PC-3 (cell line): Measurements from ENCODE around the gene KCND3. TPM values are rescaled to one million over a fixed set of nuclear protein-coding genes. Genes with fewer than 3 reads are reported as not detected.

ENCODE experiments used
- ATAC-seq: fragments of 200-7000 bp; cut with Tn5 transposase; 2 replicates; pipeline ENCODE4 v1.9.1; 2020; ENCODE audit warnings: mild to moderate bottlenecking, moderate library complexity
- BruUV-seq: library from RNA; stranded (reverse); fragments of 400-500 nt; replicated peaks from 2 replicates; lab custom pipeline; 2021; lab: Mats Ljungman, UMichigan
- CTCF ChIA-PET: fragments of 300-600 bp; sonication (Branson Sonifier 250); formaldehyde crosslinking; loops from one replicate; lab custom pipeline; 2022; ENCODE audit warnings: antibody characterized with exemption; lab: Charles Lee
- POLR2A ChIA-PET: fragments of 300-600 bp; sonication (Branson Sonifier 250); formaldehyde crosslinking; loops from one replicate; lab custom pipeline; 2022; ENCODE audit warnings: antibody characterized with exemption; ENCODE audit not compliant: unreplicated experiment; lab: Charles Lee
- DNase-seq: peaks from one replicate; pipeline ENCODE4 v3.0.0-alpha.2; 2015
- H2AFZ ChIP-seq: fragments of 300-600 bp; sonication (generic); 2 replicates; pipeline ENCODE4 v1.6.0; 2016; ENCODE audit warnings: antibody characterized with exemption, low read length
- H3F3A ChIP-seq: fragments of 300-600 bp; sonication (generic); one replicate; pipeline ENCODE4 v1.6.0; 2017; ENCODE audit warnings: antibody characterized with exemption, low read length, control low read depth, mild to moderate bottlenecking; ENCODE audit not compliant: unreplicated experiment
- H3K27ac ChIP-seq: fragments of 300-600 bp; sonication (generic); 2 replicates; pipeline ENCODE4 v1.5.1; 2016; ENCODE audit warnings: mild to moderate bottlenecking, low read length
- H3K27me3 ChIP-seq: fragments of 300-600 bp; sonication (generic); 2 replicates; pipeline ENCODE4 v1.6.1; 2016; ENCODE audit warnings: low read length, mixed read lengths
- H3K36me3 ChIP-seq: fragments of 300-600 bp; sonication (generic); 2 replicates; pipeline ENCODE4 v1.6.1; 2016; ENCODE audit warnings: low read depth, mixed run types, low read length, mixed read lengths
- H3K4me1 ChIP-seq: fragments of 300-600 bp; sonication (generic); 2 replicates; pipeline ENCODE4 v1.5.1; 2016; ENCODE audit warnings: low read length; ENCODE audit not compliant: insufficient read depth
- H3K4me2 ChIP-seq: fragments of 300-600 bp; sonication (generic); 2 replicates; pipeline ENCODE4 v1.6.0; 2016; ENCODE audit warnings: low read length
- H3K4me3 ChIP-seq: fragments of 300-600 bp; sonication (generic); 2 replicates; pipeline ENCODE4 v1.5.1; 2016; ENCODE audit warnings: mild to moderate bottlenecking, low read length, mixed read lengths
- H3K79me2 ChIP-seq: fragments of 300-600 bp; sonication (generic); 2 replicates; pipeline ENCODE4 v1.6.1; 2017; ENCODE audit warnings: low read length, mixed read lengths
- H3K9ac ChIP-seq: fragments of 300-600 bp; sonication (generic); 2 replicates; pipeline ENCODE4 v1.6.0; 2016; ENCODE audit warnings: mild to moderate bottlenecking, low read length
- H3K9me2 ChIP-seq: fragments of 300-600 bp; sonication (generic); replicated peaks from 2 replicates; pipeline ENCODE4 v1.6.1; 2016; ENCODE audit warnings: mixed run types, low read length, mixed read lengths
- H3K9me3 ChIP-seq: fragments of 300-600 bp; sonication (generic); 2 replicates; pipeline ENCODE4 v1.6.1; 2016; ENCODE audit warnings: low read length, mixed read lengths
- H4K20me1 ChIP-seq: fragments of 300-600 bp; sonication (generic); 2 replicates; pipeline ENCODE4 v1.6.1; 2016; ENCODE audit warnings: low read length, mixed read lengths
- EZH2 ChIP-seq: fragments of 300-600 bp; sonication (generic); IDR thresholded peaks from one replicate; pipeline ENCODE4 v1.6.1; 2017; ENCODE audit warnings: antibody characterized with exemption, mild to moderate bottlenecking, low read length; ENCODE audit not compliant: unreplicated experiment
- EZH2phosphoT487 ChIP-seq: fragments of 300-600 bp; sonication (generic); IDR thresholded peaks from 2 replicates; pipeline ENCODE4 v1.6.1; 2018; ENCODE audit warnings: mild to moderate bottlenecking, antibody characterized with exemption, low read length, borderline replicate concordance
- intact Hi-C: fragments of 100-400 bp; cut with micrococcal nuclease; formaldehyde crosslinking; loops from 2 replicates; pipeline ENCODE4 v1.9.0; 2023
- total RNA-seq: library from RNA; depleted of rRNA; stranded (reverse); fragments of >200 nt; gene quantifications from 2 replicates; pipeline ENCODE4 v1.2.3, GENCODE V29; 2014
- TF ChIP-seq, protein P1 (sequence below): fragments of 300-600 bp; sonication (generic); conservative IDR thresholded peaks from 2 replicates; pipeline ENCODE4 v1.5.1; 2017; ENCODE audit warnings: antibody characterized with exemption, low read depth, mild to moderate bottlenecking, low read length

Gene KCND3
- total RNA-seq, 1 experiment from 2014 or later: not detected

- no peak overlapping the region for H3K4me3 ChIP-seq
- ATAC-seq: no peak
- H4K20me1 ChIP-seq: no peaks in the 10 kb centered on the region
- H3K4me2 ChIP-seq: no peak overlapping the region
- no peak for TF ChIP-seq EZH2
- TF ChIP-seq, protein P1, sequence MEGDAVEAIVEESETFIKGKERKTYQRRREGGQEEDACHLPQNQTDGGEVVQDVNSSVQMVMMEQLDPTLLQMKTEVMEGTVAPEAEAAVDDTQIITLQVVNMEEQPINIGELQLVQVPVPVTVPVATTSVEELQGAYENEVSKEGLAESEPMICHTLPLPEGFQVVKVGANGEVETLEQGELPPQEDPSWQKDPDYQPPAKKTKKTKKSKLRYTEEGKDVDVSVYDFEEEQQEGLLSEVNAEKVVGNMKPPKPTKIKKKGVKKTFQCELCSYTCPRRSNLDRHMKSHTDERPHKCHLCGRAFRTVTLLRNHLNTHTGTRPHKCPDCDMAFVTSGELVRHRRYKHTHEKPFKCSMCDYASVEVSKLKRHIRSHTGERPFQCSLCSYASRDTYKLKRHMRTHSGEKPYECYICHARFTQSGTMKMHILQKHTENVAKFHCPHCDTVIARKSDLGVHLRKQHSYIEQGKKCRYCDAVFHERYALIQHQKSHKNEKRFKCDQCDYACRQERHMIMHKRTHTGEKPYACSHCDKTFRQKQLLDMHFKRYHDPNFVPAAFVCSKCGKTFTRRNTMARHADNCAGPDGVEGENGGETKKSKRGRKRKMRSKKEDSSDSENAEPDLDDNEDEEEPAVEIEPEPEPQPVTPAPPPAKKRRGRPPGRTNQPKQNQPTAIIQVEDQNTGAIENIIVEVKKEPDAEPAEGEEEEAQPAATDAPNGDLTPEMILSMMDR: no peak
- no peak for TF ChIP-seq EZH2phosphoT487
- H3K4me1 ChIP-seq: no peaks in the 10 kb centered on the region
- no peaks in the 10 kb centered on the region for H3K36me3 ChIP-seq
- intact Hi-C loops: no loop called here
- H2AFZ ChIP-seq: no peak overlapping the region
- H3F3A ChIP-seq: no peaks in the 10 kb centered on the region
- H3K9ac ChIP-seq: no peak overlapping the region
- CTCF ChIA-PET: no interaction called here
- H3K9me3 ChIP-seq: no peaks in the 10 kb centered on the region
- H3K27ac ChIP-seq: no peak overlapping the region
- no peaks in the 10 kb centered on the region for H3K79me2 ChIP-seq
- no TSS peak for BruUV-seq
- H3K27me3 ChIP-seq: peaks cover 64% of the 10 kb centered on the region
- DNase-seq: no peak
- no peaks in the 10 kb centered on the region for H3K9me2 ChIP-seq
- POLR2A ChIA-PET: no interaction called here
Measured at GRCh38 chr1:111867868-111868440, 121.5 kb downstream of the KCND3 start.

DNA sequence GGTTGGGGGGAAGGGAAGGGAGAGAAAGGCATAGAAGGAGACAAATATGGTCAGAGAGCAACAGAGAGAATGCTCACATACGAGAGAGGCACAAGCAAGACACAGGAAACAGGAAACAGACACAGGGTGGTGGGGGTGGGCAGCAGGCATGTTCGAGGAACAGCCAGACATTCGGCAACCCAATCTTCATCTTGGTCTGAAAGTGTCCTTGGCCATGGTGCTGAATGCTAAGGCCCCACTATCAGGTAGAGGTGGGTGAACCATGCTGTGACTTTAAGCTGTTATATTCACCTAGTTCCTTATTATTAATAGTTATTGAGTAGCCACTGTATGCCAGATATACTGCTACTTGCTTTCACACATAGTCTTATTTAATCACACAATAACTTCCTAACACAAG, 124.6 kb downstream of the KCND3 start:
- DNase-seq (no peak), ATAC-seq (no peak)
- H3K9ac ChIP-seq: no peak overlapping the region
- ChIA-PET CTCF (no interaction called here), POLR2A (no interaction called here)
- no peak overlapping the region for H3K4me3 ChIP-seq
- no peak overlapping the region for H3K4me2 ChIP-seq
- TF ChIP-seq, protein P1: no peak
- TF ChIP-seq EZH2: no peak
- TF ChIP-seq EZH2phosphoT487: no peak
- intact Hi-C loops: no loop called here
- H3K27ac ChIP-seq: no peak overlapping the region
- no peaks in the 10 kb centered on the region for H3K9me3 ChIP-seq
- no peaks in the 10 kb centered on the region for H3K36me3 ChIP-seq
- H3K4me1 ChIP-seq: no peaks in the 10 kb centered on the region
- H3F3A ChIP-seq: no peaks in the 10 kb centered on the region
- no peaks in the 10 kb centered on the region for H4K20me1 ChIP-seq
- H3K79me2 ChIP-seq: no peaks in the 10 kb centered on the region
- H3K27me3 ChIP-seq: peaks cover 51% of the 10 kb centered on the region
- H3K9me2 ChIP-seq: no peaks in the 10 kb centered on the region
- H2AFZ ChIP-seq: no peak overlapping the region
- BruUV-seq: no TSS peak

DNA sequence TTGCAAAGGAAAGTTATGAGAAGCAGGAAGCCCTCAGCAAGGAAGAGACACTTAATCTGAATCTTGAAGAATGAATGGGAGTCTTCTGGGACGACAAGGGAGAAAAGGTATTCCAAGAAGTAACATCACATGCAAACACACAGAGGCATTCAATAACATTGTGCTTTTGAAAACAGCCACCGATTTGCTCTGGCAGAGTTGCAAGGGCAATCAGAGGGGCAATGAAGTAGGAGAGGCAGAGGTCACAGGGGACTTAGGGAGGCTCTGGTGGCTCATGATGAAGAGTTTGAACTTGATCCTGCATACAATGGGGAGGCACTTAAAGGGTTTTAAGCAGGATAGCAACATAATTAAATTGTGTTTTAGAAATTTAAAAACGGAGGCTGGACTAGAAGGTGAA, 126.1 kb downstream of the KCND3 start:
- Histone ChIP-seq H2AFZ (no peak overlapping the region), H3K9me3 (no peaks in the 10 kb centered on the region), H3K36me3 (no peaks in the 10 kb centered on the region), H3K4me1 (no peaks in the 10 kb centered on the region), H3K4me3 (no peak overlapping the region), H3K9ac (no peak overlapping the region), H3K27ac (no peak overlapping the region), H3K27me3 (peaks cover 44% of the 10 kb centered on the region), H3F3A (no peaks in the 10 kb centered on the region), H3K4me2 (no peak overlapping the region), H4K20me1 (no peaks in the 10 kb centered on the region), H3K9me2 (no peaks in the 10 kb centered on the region), H3K79me2 (no peaks in the 10 kb centered on the region)
- TF ChIP-seq, protein P1: no peak
- TF ChIP-seq EZH2: no peak
- ATAC-seq: no peak
- intact Hi-C loops: no loop called here
- ChIA-PET CTCF (no interaction called here), POLR2A (no interaction called here)
- DNase-seq: no peak
- no TSS peak for BruUV-seq
